ENCODE results near the gene SEPTIN12.
"Not testable (repeated sequence)": the region's sequence is repeated elsewhere in the genome, so short reads cannot be mapped to it uniquely, and the experiment has no call there.

Gene SEPTIN12

GRCh38 chr16:4750896-4751295, 37.2 kb downstream of the SEPTIN12 start:
- DNase-seq, result no peak

- no peak for DNase-seq
These were observed 38.4 kb downstream of the SEPTIN12 start for GRCh38 chr16:4749700-4750257.

GRCh38 chr16:4748682-4749411, 39.3 kb downstream of the SEPTIN12 start:
- DNase-seq, result no peak

GRCh38 chr16:4747906-4748681, 40.1 kb downstream of the SEPTIN12 start:
- DNase-seq, result no peak

- DNase-seq, result no peak
These were observed 41.1 kb downstream of the SEPTIN12 start for GRCh38 chr16:4746991-4747574.

GRCh38 chr16:4746215-4746614, 41.9 kb downstream of the SEPTIN12 start:
- DNase-seq, result no peak

- DNase-seq, result no peak
These were observed 42.9 kb downstream of the SEPTIN12 start for GRCh38 chr16:4745274-4745569.

- no peak for DNase-seq
These were observed 43.4 kb downstream of the SEPTIN12 start for GRCh38 chr16:4744555-4745273.

- no peak for DNase-seq
These were observed 44.8 kb downstream of the SEPTIN12 start for GRCh38 chr16:4743226-4743878.

- DNase-seq, result not testable (repeated sequence)
These were observed 49.8 kb downstream of the SEPTIN12 start for GRCh38 chr16:4738370-4738769.

- DNase-seq, result no peak
These were observed 50.6 kb downstream of the SEPTIN12 start for GRCh38 chr16:4737545-4737944.

- DNase-seq, result no peak
These were observed 51.6 kb downstream of the SEPTIN12 start for GRCh38 chr16:4736546-4736945.

GRCh38 chr16:4734730-4735535, 53.2 kb downstream of the SEPTIN12 start:
- peak; percentile 59 for DNase-seq

GRCh38 chr16:4734063-4734729, 53.9 kb downstream of the SEPTIN12 start, which contains the start of the genes ANKS3 and DNAAF8:
Gene ANKS3, minus strand, starts transcription at chr16:4734271. Its CDS starts 4,122 bp downstream, at chr16:4730149.
Gene DNAAF8, plus strand, starts transcription at chr16:4734537. Its CDS starts 1,978 bp downstream, at chr16:4736515.
- peak; percentile 98 for DNase-seq

GRCh38 chr16:4733747-4734062, 54.4 kb downstream of the SEPTIN12 start:
- DNase-seq, result no peak

- no peak for DNase-seq
These were observed 54.9 kb downstream of the SEPTIN12 start for GRCh38 chr16:4733211-4733742.

- no peak for DNase-seq
These were observed 58.3 kb downstream of the SEPTIN12 start for GRCh38 chr16:4729876-4730275.

GRCh38 chr16:4728676-4729075, 59.5 kb downstream of the SEPTIN12 start:
- no peak for DNase-seq

Data from HCEC 1CT (cell line).